GM23338 (cell line): ENCODE measurements around the gene COL18A1.

Source experiments
- CREB1 ChIP-seq: fragments of 250-450 bp; sonication (Bioruptor Pico); IDR thresholded peaks from 2 replicates; pipeline ENCODE4 v1.5.0; 2020; ENCODE audit warnings: low read depth, mild to moderate bottlenecking, moderate library complexity
- EZH2 ChIP-seq: fragments of 200-600 bp; sonication (generic); IDR thresholded peaks from one replicate; pipeline ENCODE4 v1.8.0; 2017; ENCODE audit warnings: antibody characterized with exemption, mild to moderate bottlenecking, low read depth; ENCODE audit not compliant: unreplicated experiment
- EZH2phosphoT487 ChIP-seq: fragments of 200-600 bp; sonication (generic); IDR thresholded peaks from one replicate; pipeline ENCODE4 v1.8.1; 2018; ENCODE audit warnings: antibody characterized with exemption; ENCODE audit not compliant: unreplicated experiment
- JUNB ChIP-seq: IDR thresholded peaks from one replicate; pipeline ENCODE4 v1.6.1; 2016; ENCODE audit warnings: antibody characterized with exemption; ENCODE audit not compliant: unreplicated experiment
- NANOG ChIP-seq: IDR thresholded peaks from 2 replicates; pipeline ENCODE4 v1.6.1; 2016; ENCODE audit warnings: antibody characterized with exemption, borderline replicate concordance
- POLR2AphosphoS5 ChIP-seq: IDR thresholded peaks from 2 replicates; pipeline ENCODE4 v1.6.1; 2016; ENCODE audit warnings: antibody characterized with exemption, low read depth
- STAT1 ChIP-seq: IDR thresholded peaks from one replicate; pipeline ENCODE4 v1.6.1; 2016; ENCODE audit warnings: antibody characterized with exemption; ENCODE audit not compliant: unreplicated experiment
- ZNF331 ChIP-seq: fragments of 250-450 bp; sonication (Bioruptor Pico); IDR thresholded peaks from 2 replicates; pipeline ENCODE4 v1.5.0; 2020; ENCODE audit warnings: low read depth, mild to moderate bottlenecking, moderate library complexity
- TF ChIP-seq, protein P1 (sequence below), 2 experiments: fragments of 200-600 bp in 1 of 2; sonication (generic) in 1 of 2; conservative IDR thresholded peaks; 2 replicates each; pipeline versions ENCODE4 v1.5.1 to v1.6.1; 2016 to 2017; ENCODE audit warnings: antibody characterized with exemption in 2 of 2, low read depth in 2 of 2, mild to moderate bottlenecking in 2 of 2, moderate library complexity in 1 of 2
- TF ChIP-seq, protein P2 (sequence below): IDR thresholded peaks from one replicate; pipeline ENCODE4 v1.6.1; 2018; ENCODE audit warnings: antibody characterized with exemption; ENCODE audit not compliant: unreplicated experiment
- TF ChIP-seq, protein P3 (sequence below): IDR thresholded peaks from 2 replicates; pipeline ENCODE4 v1.6.1; 2016; ENCODE audit warnings: antibody characterized with exemption

DNA sequence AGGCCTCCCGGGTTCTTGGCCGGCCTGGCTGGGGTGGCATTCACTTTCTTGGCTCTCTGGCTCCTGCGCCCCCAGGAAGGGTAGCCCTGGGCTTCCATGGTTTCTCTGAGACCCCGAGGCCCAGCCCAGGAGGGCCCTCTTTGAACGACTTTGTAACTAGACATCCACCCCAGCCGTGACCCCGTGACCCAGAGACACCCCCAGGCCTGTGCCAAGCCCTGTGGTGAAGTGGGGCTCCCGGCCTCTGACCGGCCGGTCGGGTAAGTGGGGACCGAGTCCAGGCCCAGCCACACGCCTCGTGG is 64.0 kb downstream of the COL18A1 start:
- TF ChIP-seq EZH2phosphoT487 (no peak), EZH2 (no peak), POLR2AphosphoS5 (no peak), STAT1 (no peak), JUNB (no peak), NANOG (no peak), CREB1 (no peak), ZNF331 (CRISPR knock-in tag) (no peak)
- TF ChIP-seq, protein P1, sequence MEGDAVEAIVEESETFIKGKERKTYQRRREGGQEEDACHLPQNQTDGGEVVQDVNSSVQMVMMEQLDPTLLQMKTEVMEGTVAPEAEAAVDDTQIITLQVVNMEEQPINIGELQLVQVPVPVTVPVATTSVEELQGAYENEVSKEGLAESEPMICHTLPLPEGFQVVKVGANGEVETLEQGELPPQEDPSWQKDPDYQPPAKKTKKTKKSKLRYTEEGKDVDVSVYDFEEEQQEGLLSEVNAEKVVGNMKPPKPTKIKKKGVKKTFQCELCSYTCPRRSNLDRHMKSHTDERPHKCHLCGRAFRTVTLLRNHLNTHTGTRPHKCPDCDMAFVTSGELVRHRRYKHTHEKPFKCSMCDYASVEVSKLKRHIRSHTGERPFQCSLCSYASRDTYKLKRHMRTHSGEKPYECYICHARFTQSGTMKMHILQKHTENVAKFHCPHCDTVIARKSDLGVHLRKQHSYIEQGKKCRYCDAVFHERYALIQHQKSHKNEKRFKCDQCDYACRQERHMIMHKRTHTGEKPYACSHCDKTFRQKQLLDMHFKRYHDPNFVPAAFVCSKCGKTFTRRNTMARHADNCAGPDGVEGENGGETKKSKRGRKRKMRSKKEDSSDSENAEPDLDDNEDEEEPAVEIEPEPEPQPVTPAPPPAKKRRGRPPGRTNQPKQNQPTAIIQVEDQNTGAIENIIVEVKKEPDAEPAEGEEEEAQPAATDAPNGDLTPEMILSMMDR (conservative IDR thresholded peaks at IDR 0.05; ENCODE audit: low read depth in 2 of 2), result no peak
- TF ChIP-seq, protein P2, sequence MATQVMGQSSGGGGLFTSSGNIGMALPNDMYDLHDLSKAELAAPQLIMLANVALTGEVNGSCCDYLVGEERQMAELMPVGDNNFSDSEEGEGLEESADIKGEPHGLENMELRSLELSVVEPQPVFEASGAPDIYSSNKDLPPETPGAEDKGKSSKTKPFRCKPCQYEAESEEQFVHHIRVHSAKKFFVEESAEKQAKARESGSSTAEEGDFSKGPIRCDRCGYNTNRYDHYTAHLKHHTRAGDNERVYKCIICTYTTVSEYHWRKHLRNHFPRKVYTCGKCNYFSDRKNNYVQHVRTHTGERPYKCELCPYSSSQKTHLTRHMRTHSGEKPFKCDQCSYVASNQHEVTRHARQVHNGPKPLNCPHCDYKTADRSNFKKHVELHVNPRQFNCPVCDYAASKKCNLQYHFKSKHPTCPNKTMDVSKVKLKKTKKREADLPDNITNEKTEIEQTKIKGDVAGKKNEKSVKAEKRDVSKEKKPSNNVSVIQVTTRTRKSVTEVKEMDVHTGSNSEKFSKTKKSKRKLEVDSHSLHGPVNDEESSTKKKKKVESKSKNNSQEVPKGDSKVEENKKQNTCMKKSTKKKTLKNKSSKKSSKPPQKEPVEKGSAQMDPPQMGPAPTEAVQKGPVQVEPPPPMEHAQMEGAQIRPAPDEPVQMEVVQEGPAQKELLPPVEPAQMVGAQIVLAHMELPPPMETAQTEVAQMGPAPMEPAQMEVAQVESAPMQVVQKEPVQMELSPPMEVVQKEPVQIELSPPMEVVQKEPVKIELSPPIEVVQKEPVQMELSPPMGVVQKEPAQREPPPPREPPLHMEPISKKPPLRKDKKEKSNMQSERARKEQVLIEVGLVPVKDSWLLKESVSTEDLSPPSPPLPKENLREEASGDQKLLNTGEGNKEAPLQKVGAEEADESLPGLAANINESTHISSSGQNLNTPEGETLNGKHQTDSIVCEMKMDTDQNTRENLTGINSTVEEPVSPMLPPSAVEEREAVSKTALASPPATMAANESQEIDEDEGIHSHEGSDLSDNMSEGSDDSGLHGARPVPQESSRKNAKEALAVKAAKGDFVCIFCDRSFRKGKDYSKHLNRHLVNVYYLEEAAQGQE, result no peak
- TF ChIP-seq, protein P3, sequence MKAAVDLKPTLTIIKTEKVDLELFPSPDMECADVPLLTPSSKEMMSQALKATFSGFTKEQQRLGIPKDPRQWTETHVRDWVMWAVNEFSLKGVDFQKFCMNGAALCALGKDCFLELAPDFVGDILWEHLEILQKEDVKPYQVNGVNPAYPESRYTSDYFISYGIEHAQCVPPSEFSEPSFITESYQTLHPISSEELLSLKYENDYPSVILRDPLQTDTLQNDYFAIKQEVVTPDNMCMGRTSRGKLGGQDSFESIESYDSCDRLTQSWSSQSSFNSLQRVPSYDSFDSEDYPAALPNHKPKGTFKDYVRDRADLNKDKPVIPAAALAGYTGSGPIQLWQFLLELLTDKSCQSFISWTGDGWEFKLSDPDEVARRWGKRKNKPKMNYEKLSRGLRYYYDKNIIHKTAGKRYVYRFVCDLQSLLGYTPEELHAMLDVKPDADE, result no peak
